HT1080 (cell line): ENCODE measurements around the gene THRAP3. TPM values are rescaled to one million over a fixed set of nuclear protein-coding genes. Genes with fewer than 3 reads are reported as not detected.
"Not testable (repeated sequence)": the region's sequence is repeated elsewhere in the genome, so short reads cannot be mapped to it uniquely, and the experiment has no call there.

Experiments used
- DNase-seq: peaks from one replicate; pipeline ENCODE4 v3.0.0-alpha.2; 2015; ENCODE audit warnings: low read depth
- polyA plus RNA-seq, 2 experiments: library from polyadenylated mRNA; depleted of rRNA; stranded (reverse); fragments of >200 nt; gene quantifications; 2 replicates each; pipeline ENCODE4 v1.2.3, GENCODE V29; 2015
- total RNA-seq: library from RNA; depleted of rRNA; stranded (reverse); fragments of >200 nt; shearing (Covaris generic); gene quantifications from 2 replicates; pipeline ENCODE4 v1.2.3, GENCODE V29; 2014; rRNA removed

The THRAP3 gene
- total RNA-seq, result 92.0 and 93.0 TPM in 2 replicates
- polyA plus RNA-seq (2015; cell fraction: cytosol; rRNA removed), result 65.5 and 72.6 TPM in 2 replicates
- polyA plus RNA-seq (2015; cell fraction: nucleus; rRNA removed), result 202 and 209 TPM in 2 replicates

DNA sequence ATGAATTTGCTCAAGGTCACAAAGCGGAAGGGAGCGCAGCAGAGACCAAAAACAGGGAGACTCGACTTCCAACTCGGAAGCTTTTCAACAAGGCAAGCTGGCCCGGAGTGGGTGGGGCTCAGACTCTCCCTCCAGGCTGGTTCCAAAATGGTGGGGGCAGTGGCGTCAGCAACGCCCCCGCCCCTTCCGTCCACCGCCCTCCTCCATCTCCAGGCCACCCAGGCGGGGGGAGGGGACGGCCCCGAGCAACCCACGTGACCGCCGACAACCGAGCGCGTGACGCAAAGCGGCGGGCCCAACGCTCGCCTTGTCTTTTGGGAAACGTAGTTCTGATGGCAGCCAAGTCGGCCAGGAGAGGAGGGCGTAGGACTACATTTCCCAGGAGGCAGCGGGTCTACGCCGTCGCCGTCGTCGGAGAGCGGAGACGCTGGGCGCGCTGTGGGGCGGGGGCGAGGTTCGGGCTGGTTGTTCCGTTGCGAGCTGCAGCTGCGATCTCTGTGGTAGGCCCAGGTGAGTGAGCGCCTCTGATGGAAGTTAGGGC lies at the start of gene THRAP3:
Gene THRAP3, plus strand, starts transcription at position 448 of the 541 bp plus-strand sequence. CDS start 58,121 bp downstream, outside the sequence.
- peak; percentile 100 for DNase-seq

DNA sequence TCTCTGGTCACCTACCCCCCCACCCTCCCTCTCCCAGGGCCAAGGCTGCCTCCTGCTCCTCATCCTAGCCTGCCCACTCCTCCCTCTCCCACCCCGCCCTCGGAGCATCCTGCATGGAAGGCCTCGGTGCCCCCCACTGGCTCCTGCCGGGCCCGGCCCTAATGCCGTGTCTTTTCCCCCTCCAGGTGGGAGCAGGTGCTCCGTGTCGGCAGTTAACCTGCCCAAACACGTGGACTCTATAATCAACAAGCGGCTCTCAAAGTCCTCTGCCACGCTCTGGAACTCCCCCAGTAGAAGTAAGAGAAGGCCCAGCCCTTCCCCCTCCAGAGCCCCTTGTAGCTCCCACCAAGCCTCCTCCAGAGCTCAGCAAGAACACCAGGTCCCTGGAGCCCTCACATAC lies 49.5 kb upstream of the THRAP3 start:
- no peak for DNase-seq

DNA sequence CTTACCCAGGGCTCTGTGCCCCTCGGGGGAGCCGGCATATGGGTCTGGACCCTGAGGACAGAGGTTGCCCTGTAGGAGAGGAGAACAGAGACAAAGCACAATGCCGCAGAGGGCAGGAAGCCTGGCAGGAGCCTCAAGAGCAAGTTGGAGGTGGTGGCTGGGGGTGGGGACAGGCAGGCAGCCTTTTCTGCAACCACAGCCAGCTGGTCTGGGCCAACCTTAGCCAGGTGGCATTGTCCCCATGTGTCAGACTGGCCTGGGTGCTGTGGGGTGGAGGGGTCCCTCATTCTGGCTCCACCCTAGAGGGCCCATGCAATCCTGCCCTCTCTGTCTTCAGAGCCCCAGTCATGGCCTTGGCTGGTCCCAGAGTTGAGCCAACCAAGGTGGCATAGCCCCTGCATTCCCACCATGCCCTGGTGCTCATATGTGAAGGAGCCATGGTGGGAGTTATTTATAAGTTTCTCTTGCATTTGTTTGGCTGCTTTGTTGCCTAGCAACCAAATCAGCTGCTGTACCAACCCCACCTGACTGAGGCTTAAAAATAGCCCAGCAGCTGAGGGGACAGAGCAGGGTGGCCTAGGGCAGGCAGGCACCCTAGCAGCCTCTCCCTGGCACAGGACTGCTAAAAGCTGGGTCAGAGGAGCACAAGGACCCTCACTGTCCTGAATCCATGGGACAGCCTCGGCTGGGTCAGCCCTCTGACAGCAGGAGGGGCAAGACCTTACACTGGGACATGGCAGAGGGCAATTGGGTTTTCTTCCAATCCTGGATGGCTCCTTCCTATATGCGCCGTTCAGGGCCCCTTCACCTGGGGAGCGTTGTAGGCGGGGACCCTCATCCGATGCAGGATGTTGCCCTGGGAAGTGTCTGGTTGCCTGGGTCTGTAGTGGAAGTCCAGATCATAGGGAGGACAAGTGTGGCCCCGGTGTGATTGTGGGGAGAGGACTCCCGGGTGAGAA lies 48.8 kb upstream of the THRAP3 start:
- no peak for DNase-seq

- no peak for DNase-seq
Measured at GRCh38 chr1:36176106-36176949, 47.9 kb upstream of the THRAP3 start.

DNA sequence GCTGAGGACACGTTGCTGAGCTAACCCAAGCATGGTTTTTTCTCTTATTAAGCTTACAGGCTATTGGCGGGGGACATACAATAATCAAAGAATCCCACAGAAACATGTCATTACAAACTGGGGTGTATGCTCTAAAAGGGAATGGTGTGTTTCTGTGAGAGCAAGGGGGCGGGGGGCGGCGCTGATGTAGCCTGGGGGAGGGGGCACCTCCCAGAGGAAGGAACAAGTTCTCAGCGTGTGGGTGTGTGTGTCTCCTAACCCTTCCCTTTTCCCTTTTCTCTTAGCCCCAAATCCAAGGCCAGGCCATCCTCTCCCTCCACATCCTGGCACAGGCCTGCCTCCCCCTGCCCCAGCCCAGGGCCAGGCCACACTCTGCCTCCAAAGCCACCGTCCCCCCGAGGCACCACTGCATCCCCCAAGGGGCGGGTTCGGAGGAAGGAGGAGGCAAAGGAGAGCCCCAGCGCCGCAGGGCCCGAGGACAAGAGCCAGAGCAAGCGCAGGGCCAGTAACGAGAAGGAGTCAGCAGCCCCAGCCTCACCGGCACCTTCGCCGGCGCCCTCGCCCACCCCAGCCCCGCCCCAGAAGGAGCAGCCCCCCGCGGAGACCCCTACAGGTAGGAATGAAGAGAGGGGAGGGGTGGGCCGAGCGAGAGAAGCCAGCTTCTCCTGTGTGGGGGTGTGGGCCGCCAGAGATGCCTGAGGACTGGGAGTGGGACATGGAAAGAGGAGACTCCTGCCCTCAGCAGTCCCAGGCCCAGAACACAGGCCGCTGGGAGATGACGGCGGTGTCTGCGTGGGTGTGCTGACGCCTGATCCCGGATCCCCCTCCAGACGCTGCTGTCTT lies 46.4 kb upstream of the THRAP3 start:
- DNase-seq, result no peak

DNA sequence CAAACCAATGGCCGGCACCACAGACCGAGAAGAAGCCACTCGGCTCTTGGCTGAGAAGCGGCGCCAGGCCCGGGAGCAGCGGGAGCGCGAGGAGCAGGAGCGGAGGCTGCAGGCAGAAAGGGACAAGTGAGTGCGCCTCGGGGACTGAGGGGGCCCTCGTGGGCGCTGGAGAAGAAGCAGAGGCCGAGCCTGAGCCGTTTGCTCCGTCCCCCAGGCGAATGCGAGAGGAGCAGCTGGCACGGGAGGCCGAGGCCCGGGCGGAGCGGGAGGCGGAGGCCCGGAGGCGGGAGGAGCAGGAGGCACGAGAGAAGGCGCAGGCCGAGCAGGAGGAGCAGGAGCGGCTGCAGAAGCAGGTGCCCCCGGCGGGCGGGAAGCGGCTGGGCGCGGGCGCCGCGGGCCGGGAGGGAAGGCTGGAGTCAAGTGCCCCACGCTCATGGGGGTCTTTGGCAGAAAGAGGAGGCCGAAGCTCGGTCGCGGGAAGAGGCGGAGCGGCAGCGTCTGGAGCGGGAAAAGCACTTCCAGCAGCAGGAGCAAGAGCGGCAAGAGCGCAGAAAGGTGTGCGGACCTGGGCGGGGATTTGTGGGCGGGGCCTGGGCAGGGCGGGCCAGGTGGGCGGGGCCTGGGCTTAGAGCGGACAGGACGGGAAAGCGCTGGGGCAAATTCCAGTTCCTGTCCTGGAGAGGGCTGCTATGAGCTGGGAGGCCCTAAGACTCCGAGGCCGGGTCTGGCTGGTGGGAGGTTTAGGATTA lies 45.6 kb upstream of the THRAP3 start:
- no peak for DNase-seq

GRCh38 chr1:36179220-36179600 lies 45.0 kb upstream of the THRAP3 start:
- DNase-seq, result no peak

- no peak for DNase-seq
Measured at GRCh38 chr1:36182734-36183133, 41.5 kb upstream of the THRAP3 start.

DNA sequence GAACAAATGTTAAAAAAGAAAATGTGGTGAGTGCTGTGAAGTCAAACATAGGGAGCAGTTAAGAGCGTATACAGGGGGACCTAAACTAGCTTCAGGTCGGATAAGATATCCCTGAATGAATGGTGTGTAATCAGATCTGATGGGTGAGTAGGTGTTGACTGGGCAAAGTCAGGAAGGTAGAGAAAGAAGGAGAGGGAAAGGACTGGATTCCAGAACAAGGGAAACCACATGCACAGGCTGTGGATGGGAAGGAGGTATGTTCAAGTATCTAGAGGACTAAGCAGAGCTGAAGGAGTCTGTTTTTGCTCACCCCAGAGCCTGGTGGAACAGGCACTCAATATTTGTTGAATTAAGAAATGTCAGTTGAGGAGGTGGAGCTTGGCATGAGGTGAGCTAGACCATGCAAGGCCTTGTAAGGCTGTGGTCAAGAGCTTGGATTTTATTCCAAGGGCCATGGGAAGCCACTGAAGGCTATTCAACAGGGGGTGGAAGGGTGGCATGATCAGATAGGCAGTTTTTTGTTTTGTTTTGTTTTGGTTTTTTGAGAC lies 40.9 kb upstream of the THRAP3 start:
- no peak for DNase-seq

DNA sequence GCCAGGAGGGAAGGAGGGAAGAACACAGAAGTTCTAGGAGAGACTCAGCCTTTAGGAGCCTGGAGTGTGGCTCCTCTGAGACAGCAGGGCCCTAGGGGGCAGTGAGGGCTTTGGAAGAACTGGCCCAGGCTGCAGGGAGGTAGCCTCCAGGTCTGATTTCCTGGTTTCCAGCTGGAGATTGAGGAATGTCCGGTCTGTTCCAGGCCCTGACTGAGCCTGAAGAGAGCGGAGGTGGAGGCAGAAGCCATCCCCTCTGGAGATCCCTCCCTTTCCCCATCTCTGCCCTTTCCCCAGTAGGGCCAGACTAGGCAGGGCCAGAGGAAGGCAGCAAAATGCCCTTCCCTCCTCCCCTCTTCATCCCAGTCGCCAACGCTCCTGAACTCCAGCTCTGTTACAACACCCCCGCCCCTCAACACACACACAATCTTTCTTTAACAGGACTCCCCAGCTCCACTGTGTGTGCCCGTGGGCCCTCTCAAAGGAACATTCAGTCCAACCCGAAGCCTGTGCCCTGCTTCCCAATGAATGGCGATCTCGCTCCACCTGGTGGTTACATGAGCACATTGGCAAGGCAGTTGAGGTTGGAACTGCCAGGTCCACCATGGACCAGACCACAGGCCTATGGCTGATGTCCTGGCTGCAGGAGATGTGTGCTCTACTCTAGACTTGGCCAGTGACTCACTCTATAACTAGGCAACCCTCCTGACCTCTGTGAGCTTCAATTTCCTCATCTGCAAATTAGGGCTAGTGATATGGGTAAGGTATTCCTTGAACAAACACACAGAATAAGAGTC lies 36.2 kb upstream of the THRAP3 start:
- DNase-seq, result peak; percentile 92

DNA sequence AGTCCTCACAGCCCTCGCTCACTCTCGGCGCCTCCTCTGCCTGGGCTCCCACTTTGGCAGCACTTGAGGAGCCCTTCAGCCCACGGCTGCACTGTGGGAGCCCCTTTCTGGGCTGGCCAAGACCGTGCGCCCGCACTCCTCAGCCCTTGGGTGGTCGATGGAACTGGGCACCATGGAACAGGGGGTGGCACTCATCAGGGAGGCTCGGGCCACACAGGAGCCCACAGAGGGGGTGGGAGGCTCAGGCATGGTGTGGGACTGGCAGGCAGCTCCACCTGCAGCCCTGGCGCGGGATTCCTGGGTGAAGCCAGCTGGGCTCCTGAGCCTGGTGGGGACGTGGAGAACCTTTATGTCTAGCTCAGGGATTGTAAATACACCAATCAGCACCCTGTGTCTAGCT lies 27.4 kb upstream of the THRAP3 start:
- not testable (repeated sequence) for DNase-seq

GRCh38 chr1:36198641-36199040 lies 25.6 kb upstream of the THRAP3 start:
- DNase-seq, result no peak

GRCh38 chr1:36199934-36200741 lies 24.1 kb upstream of the THRAP3 start:
- DNase-seq, result peak; percentile 58

GRCh38 chr1:36203027-36203553 lies 21.2 kb upstream of the THRAP3 start:
- no peak for DNase-seq

GRCh38 chr1:36203554-36204346 lies 20.5 kb upstream of the THRAP3 start:
- DNase-seq, result no peak

DNA sequence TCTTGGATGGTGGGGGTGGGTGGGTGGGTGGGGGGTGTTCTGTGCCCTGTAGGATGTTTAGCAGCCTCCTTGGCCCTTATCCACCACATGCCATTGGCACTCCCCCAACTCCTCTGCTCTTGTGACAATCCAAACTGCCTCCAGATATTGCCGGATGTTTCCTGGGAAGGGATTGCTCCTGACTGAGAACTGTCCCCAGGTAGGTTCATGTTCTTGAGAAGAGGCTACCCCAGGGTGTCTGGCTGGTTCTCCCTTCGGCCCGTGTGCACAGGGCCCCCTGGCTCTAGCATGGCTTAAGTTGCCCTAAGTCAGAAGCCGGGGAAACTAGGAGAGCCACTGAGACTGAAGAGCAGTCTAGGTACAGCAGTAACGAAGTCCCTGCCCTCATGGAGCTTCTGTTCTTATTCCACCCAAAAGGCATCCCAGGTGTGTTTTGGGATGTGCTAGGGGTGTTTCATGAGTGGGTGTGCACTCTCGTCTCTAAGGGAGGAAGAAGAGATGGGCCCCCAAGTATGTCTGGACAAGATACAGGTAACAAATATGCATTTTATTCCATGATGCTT lies 19.8 kb upstream of the THRAP3 start:
- DNase-seq, result no peak
